GM11168 (cell line): ENCODE data around the gene JAM3.

Source experiments
- in situ Hi-C: fragments of 300-500 bp; cut with MboI; formaldehyde crosslinking; loops from one replicate; pipeline ENCODE4 v1.12.0; 2022; ENCODE audit warnings: low sequenced_read_pairs; ENCODE audit not compliant: unreplicated experiment

JAM3 gene

GRCh38 chr11:134068829-134069425, at the start of gene JAM3:
TSS of gene JAM3 (plus strand) at chr11:134069072. CDS start at chr11:134069084, 12 bp downstream.
- in situ Hi-C loops: no loop called here

- in situ Hi-C loops: no loop called here
Measured at GRCh38 chr11:134019500-134019899, 49.4 kb upstream of the JAM3 start.

GRCh38 chr11:134020598-134020997, 48.3 kb upstream of the JAM3 start:
- in situ Hi-C loops: no loop called here

- in situ Hi-C loops: no loop called here
Measured at GRCh38 chr11:134021326-134021725, 47.5 kb upstream of the JAM3 start.

GRCh38 chr11:134022748-134023147, 46.1 kb upstream of the JAM3 start:
- in situ Hi-C loops: no loop called here

- in situ Hi-C loops: no loop called here
Measured at GRCh38 chr11:134024420-134025081, 44.3 kb upstream of the JAM3 start.

GRCh38 chr11:134025082-134025429, 43.8 kb upstream of the JAM3 start:
- in situ Hi-C loops: no loop called here

GRCh38 chr11:134026655-134027343, 42.1 kb upstream of the JAM3 start:
- in situ Hi-C loops: no loop called here

- in situ Hi-C loops: no loop called here
Measured at GRCh38 chr11:134027671-134028070, 41.2 kb upstream of the JAM3 start.

GRCh38 chr11:134028368-134028920, 40.4 kb upstream of the JAM3 start:
- in situ Hi-C loops: no loop called here

- in situ Hi-C loops: no loop called here
Measured at GRCh38 chr11:134030853-134031252, 38.0 kb upstream of the JAM3 start.

- in situ Hi-C loops: no loop called here
Measured at GRCh38 chr11:134032043-134032442, 36.8 kb upstream of the JAM3 start.

- in situ Hi-C loops: no loop called here
Measured at GRCh38 chr11:134032501-134033091, 36.3 kb upstream of the JAM3 start.

GRCh38 chr11:134033276-134033675, 35.6 kb upstream of the JAM3 start:
- in situ Hi-C loops: no loop called here

- in situ Hi-C loops: no loop called here
Measured at GRCh38 chr11:134033696-134034491, 35.0 kb upstream of the JAM3 start.

- in situ Hi-C loops: no loop called here
Measured at GRCh38 chr11:134034496-134035381, 34.1 kb upstream of the JAM3 start.

- in situ Hi-C loops: no loop called here
Measured at GRCh38 chr11:134036492-134037045, 32.3 kb upstream of the JAM3 start.

GRCh38 chr11:134037046-134037908, 31.6 kb upstream of the JAM3 start:
- in situ Hi-C loops: no loop called here
